Nephron progenitor cell (in vitro differentiated cells): ENCODE results near the gene RRP36.
A peak's percentile ranks its signal among the peaks of the same experiment; 100 is the strongest.

ENCODE experiments used
- DNase-seq: peaks from one replicate; pipeline ENCODE4 v3.0.0; 2021
- H3K27ac Mint-ChIP-seq: 2 replicates; pipeline ENCODE4 v1.8.0; 2021; ENCODE audit warnings: mild to moderate bottlenecking, moderate library complexity, mixed read lengths
- H3K27me3 Mint-ChIP-seq: 2 replicates; pipeline ENCODE4 v1.8.0; 2021; ENCODE audit warnings: mild to moderate bottlenecking, low read depth, mixed read lengths; ENCODE audit not compliant: poor library complexity
- H3K36me3 Mint-ChIP-seq: 2 replicates; pipeline ENCODE4 v1.8.0; 2021; ENCODE audit warnings: low read depth, mixed read lengths
- H3K4me1 Mint-ChIP-seq: 2 replicates; pipeline ENCODE4 v1.8.0; 2021; ENCODE audit warnings: mixed read lengths
- H3K4me3 Mint-ChIP-seq: 2 replicates; pipeline ENCODE4 v1.8.0; 2021; ENCODE audit warnings: mild to moderate bottlenecking, moderate library complexity, mixed read lengths
- H3K9me3 Mint-ChIP-seq: 2 replicates; pipeline ENCODE4 v1.8.0; 2021; ENCODE audit warnings: mild to moderate bottlenecking, moderate library complexity, mixed read lengths
- CTCF ChIP-seq: fragments of 200-600 bp; sonication (generic); IDR thresholded peaks from 2 replicates; pipeline ENCODE4 v1.5.0; 2021; ENCODE audit warnings: antibody characterized with exemption

Gene RRP36

GRCh38 chr6:43001843-43002242, 19.6 kb upstream of the RRP36 start:
- TF ChIP-seq CTCF, result no peak
- peaks cover 26% of the 10 kb centered on the region for H3K36me3 Mint-ChIP-seq
- no peak overlapping the region for H3K27ac Mint-ChIP-seq
- H3K4me3 Mint-ChIP-seq, result no peak overlapping the region
- DNase-seq, result no peak
- H3K27me3 Mint-ChIP-seq, result peaks cover 2% of the 10 kb centered on the region
- H3K9me3 Mint-ChIP-seq, result no peaks in the 10 kb centered on the region
- peaks cover 13% of the 10 kb centered on the region for H3K4me1 Mint-ChIP-seq

- peaks cover 2% of the 10 kb centered on the region for H3K27me3 Mint-ChIP-seq
Observed at GRCh38 chr6:43005844-43006243, 15.6 kb upstream of the RRP36 start.

GRCh38 chr6:43006251-43006650, 15.2 kb upstream of the RRP36 start:
- no peaks in the 10 kb centered on the region for H3K9me3 Mint-ChIP-seq
- DNase-seq, result no peak
- peaks cover 2% of the 10 kb centered on the region for H3K27me3 Mint-ChIP-seq
- no peak overlapping the region for H3K4me3 Mint-ChIP-seq
- TF ChIP-seq CTCF, result no peak
- H3K27ac Mint-ChIP-seq, result no peak overlapping the region
- peaks cover 11% of the 10 kb centered on the region for H3K4me1 Mint-ChIP-seq
- peaks cover 41% of the 10 kb centered on the region for H3K36me3 Mint-ChIP-seq

More at GRCh38 chr6:43005844-43006243, 15.6 kb upstream of the RRP36 start:
- Mint-ChIP-seq H3K9me3 (no peaks in the 10 kb centered on the region), H3K4me1 (peaks cover 7% of the 10 kb centered on the region), H3K4me3 (no peak overlapping the region), H3K36me3 (peaks cover 43% of the 10 kb centered on the region), H3K27ac (no peak overlapping the region)
- no peak for TF ChIP-seq CTCF
- no peak for DNase-seq

GRCh38 chr6:43007126-43007525, 14.3 kb upstream of the RRP36 start:
- Mint-ChIP-seq H3K27me3 (peaks cover 2% of the 10 kb centered on the region), H3K27ac (peak overlapping the region; percentile 82), H3K4me3 (no peak overlapping the region), H3K4me1 (peaks cover 18% of the 10 kb centered on the region), H3K36me3 (peaks cover 41% of the 10 kb centered on the region), H3K9me3 (no peaks in the 10 kb centered on the region)
- no peak for TF ChIP-seq CTCF
- no peak for DNase-seq

- TF ChIP-seq CTCF, result no peak
- H3K36me3 Mint-ChIP-seq, result peaks cover 34% of the 10 kb centered on the region
- H3K27me3 Mint-ChIP-seq, result peaks cover 2% of the 10 kb centered on the region
- no peak overlapping the region for H3K27ac Mint-ChIP-seq
- peak; percentile 23 for DNase-seq
- no peaks in the 10 kb centered on the region for H3K9me3 Mint-ChIP-seq
- H3K4me3 Mint-ChIP-seq, result no peak overlapping the region
- peaks cover 34% of the 10 kb centered on the region for H3K4me1 Mint-ChIP-seq
Observed at GRCh38 chr6:43009124-43009523, 12.3 kb upstream of the RRP36 start.

- TF ChIP-seq CTCF, result no peak
- Mint-ChIP-seq H3K9me3 (no peaks in the 10 kb centered on the region), H3K27me3 (no peaks in the 10 kb centered on the region), H3K4me3 (peak overlapping the region; percentile 29), H3K36me3 (peaks cover 22% of the 10 kb centered on the region), H3K27ac (no peak overlapping the region), H3K4me1 (peaks cover 50% of the 10 kb centered on the region)
- DNase-seq, result no peak
Observed at GRCh38 chr6:43011207-43011606, 10.2 kb upstream of the RRP36 start.
